DND-41 (cell line): ENCODE results near the gene JAKMIP2.

Experiments used
- CTCF ChIP-seq: IDR thresholded peaks from 2 replicates; pipeline ENCODE4 v1.5.1; 2012; ENCODE audit warnings: borderline replicate concordance, low read length, moderate library complexity, mild to moderate bottlenecking; ENCODE audit not compliant: poor library complexity, severe bottlenecking; ENCODE audit errors: extremely low read depth
- EZH2 ChIP-seq: IDR thresholded peaks from 3 replicates; pipeline ENCODE4 v1.6.1; 2012; ENCODE audit warnings: borderline replicate concordance, low read depth, mild to moderate bottlenecking, moderate library complexity, low read length, inconsistent platforms; ENCODE audit not compliant: severe bottlenecking

GRCh38 chr5:147568710-147569406, 213.7 kb downstream of the JAKMIP2 start:
- no peak for TF ChIP-seq CTCF
- TF ChIP-seq EZH2: no peak
